ENCODE data around the gene THOP1.

THOP1 gene

DNA sequence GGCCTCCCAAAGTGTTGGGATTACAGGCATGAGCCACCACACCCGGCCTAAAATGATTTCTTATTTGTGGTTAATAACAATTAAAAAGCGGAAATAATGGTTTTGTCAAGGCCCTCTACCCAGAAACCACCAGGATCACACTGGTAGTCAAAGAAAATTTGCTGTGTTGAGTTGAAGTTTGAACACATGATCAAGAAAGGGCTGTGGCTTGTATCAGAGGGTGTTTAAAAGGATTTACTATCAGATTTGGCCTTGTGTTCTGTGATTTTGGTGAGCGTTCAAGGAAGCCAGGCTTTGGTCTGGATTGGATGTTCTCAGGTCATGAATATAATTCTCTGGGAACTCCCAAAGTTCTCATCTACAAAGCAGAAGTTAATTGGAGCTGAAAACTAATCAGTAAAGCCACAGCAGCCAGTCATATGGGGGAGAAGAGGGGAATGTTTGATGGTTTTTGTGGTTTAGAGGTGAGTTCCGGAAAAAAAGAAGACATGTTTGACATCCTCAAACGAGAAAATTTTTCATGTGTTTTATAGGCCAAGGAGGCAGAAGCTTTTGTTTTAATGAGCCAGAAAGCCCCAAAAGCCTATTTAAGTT is 71.3 kb downstream of the THOP1 start:
- no peak for DNase-seq

DNA sequence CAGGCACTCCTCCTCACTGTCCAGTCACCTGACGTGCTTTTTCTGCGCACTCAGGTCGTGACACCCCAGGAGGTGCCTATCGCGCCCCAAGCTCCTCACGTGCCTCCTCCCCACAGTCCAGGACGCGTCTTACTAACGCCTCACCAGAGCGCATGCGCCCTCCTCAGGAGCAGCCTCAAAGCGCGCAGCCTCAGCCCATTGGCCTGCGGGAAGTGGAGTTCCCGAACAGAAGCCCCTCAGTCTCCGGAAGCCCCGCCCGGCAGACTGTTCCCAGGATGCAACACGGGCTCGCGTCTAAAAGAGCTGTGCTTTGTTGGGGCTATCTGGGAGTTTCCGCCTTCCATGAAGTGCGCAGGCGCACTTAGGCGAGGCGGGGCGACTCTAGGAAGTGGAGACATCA is 73.6 kb downstream of the THOP1 start:
- DNase-seq = no peak

DNA sequence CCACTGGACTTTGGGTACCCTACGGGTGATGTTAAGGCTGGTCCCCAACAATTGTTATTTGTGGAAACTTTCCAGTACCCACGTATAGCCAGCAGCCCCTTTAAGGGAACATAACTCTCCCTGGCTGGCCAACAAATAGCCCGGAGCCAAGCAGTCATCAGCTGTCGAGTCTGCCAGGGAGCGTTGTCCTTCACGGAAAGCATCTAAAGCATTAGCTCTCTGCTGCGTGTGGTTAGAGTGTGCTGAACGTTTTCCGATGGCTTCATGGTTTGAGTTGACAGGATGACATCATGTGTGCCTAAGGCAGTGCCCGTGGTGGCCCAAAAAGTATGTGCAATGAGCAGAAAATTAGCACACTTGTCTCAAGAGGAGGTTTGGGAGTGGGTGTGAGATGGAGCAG is 78.5 kb downstream of the THOP1 start:
- DNase-seq = no peak
